Measurements from ENCODE around the gene GALNT14.

DNA sequence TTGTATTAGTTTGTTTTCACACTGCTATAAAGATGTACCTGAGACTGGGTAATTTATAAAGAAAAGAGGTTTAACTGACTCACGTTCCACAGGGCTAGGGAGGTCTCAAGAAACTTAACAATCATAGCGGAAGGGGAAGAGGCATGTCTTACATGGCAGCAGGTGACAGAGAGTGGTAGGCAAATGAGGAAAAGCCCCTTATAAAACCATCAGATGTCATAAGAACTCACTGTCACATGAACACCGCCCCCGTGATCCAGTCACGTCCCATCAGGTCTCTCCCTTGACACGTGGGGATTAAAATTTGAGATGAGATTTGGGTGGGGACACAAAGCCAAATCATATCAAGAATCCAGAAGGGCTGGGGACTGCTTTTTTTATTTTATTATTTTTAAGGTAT is 120.0 kb downstream of the GALNT14 start:
- TF ChIP-seq POLR2A (IDR thresholded peaks at IDR 0.05), result no peak
- TF ChIP-seq, protein P1, sequence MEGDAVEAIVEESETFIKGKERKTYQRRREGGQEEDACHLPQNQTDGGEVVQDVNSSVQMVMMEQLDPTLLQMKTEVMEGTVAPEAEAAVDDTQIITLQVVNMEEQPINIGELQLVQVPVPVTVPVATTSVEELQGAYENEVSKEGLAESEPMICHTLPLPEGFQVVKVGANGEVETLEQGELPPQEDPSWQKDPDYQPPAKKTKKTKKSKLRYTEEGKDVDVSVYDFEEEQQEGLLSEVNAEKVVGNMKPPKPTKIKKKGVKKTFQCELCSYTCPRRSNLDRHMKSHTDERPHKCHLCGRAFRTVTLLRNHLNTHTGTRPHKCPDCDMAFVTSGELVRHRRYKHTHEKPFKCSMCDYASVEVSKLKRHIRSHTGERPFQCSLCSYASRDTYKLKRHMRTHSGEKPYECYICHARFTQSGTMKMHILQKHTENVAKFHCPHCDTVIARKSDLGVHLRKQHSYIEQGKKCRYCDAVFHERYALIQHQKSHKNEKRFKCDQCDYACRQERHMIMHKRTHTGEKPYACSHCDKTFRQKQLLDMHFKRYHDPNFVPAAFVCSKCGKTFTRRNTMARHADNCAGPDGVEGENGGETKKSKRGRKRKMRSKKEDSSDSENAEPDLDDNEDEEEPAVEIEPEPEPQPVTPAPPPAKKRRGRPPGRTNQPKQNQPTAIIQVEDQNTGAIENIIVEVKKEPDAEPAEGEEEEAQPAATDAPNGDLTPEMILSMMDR (IDR thresholded peaks at IDR 0.05), result no peak

All from adrenal gland (tissue), 5 donors.